GM03348 (cell line): Measurements from ENCODE around the gene GGACT.
"Not testable (repeated sequence)": the region's sequence is repeated elsewhere in the genome, so short reads cannot be mapped to it uniquely, and the experiment has no call there.

Experiments used
- DNase-seq: peaks from one replicate; pipeline ENCODE4 v3.0.0; 2012; ENCODE audit warnings: low spot score

The GGACT gene

DNA sequence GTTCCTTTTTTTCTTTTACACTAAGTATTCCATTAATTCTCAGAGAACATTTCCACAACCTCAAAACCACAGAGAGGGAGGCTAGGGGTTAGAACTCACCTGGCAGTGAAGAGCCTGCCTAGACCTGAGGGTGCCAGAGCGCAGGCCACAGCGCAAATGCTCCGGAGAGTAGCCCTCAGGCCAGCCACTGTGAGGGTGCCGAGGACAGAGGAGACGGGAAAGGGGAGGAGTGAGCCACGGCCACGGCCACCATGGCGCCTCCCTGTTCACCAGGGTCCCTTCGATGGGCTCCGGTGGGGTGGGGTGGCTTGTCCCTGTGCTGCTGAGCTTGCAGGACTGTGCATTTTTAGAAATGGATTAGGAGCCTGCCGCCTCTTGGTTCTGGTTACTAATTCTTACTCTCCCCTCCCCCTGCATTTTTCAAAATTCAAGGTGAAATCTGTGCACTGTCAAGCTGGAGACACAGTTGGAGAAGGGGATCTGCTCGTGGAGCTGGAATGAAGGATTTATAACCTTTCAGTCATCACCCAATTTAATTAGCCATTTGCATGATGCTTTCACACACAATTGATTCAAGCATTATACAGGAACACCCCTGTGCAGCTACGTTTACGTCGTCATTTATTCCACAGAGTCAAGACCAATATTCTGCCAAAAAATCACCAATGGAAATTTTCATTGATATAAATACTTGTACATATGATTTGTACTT, 58.8 kb downstream of the GGACT start:
- DNase-seq = no peak

GRCh38 chr13:100528820-100529219, 59.8 kb downstream of the GGACT start:
- DNase-seq = no peak

DNA sequence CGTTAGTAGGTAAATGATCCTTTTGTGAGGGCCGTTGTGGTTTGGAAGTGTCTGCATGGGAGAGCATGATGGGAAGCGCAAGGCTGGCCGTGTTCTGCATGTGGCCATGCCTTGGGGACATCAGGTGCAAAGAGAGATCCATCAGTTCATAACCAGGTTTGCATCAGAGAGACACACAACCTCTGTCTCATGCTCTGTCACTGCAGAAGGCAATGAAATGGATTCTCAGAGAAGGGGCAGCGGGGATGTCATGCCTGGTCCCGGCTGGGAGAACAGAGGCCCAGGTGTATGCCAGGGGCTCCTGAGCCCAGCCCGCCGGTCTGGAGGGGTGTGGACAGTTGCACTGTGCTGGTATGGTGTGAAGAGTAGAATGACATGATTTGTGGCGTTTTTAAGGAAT, 60.2 kb downstream of the GGACT start:
- DNase-seq = no peak

- no peak for DNase-seq
These were observed 60.9 kb downstream of the GGACT start for GRCh38 chr13:100527644-100528043.

GRCh38 chr13:100526318-100527000, 62.1 kb downstream of the GGACT start:
- no peak for DNase-seq

GRCh38 chr13:100525453-100526317, 62.9 kb downstream of the GGACT start:
- no peak for DNase-seq

- not testable (repeated sequence) for DNase-seq
These were observed 63.9 kb downstream of the GGACT start for GRCh38 chr13:100524688-100525087.

GRCh38 chr13:100523981-100524386, 64.6 kb downstream of the GGACT start:
- DNase-seq = no peak

GRCh38 chr13:100523411-100523810, 65.2 kb downstream of the GGACT start:
- DNase-seq = no peak

DNA sequence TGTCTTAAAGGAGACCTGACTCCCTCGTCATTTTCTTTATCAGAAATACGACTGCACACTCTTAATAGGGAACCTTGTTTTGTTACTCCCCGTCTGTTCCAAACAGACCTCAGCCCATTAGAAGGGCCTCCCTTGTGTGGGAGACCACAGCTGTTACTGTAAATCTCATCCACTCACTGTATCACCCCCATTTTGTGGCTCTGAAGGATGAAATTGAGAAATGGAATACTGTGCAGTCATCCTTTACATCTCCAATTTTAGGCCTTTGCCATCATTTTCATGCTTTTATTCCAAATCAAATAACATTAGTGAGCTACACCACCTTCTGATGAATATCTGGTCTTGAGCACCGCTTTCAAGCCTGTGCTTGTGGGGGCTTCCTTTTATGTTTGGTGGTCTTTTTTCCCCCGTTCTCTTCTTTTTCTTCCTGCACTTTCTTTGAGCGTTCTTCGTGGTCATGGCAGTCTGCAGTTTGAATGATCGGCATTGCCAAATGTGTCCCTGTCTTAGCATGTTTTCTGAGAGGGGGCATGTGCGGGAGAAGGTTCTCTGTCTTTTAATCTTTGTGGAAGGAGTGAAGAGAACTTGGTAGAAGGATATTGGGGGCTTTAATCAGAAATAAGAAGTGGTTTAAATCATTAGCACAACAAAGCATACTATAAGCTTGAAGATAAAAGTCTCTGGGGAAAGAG, 65.8 kb downstream of the GGACT start:
- DNase-seq = no peak

DNA sequence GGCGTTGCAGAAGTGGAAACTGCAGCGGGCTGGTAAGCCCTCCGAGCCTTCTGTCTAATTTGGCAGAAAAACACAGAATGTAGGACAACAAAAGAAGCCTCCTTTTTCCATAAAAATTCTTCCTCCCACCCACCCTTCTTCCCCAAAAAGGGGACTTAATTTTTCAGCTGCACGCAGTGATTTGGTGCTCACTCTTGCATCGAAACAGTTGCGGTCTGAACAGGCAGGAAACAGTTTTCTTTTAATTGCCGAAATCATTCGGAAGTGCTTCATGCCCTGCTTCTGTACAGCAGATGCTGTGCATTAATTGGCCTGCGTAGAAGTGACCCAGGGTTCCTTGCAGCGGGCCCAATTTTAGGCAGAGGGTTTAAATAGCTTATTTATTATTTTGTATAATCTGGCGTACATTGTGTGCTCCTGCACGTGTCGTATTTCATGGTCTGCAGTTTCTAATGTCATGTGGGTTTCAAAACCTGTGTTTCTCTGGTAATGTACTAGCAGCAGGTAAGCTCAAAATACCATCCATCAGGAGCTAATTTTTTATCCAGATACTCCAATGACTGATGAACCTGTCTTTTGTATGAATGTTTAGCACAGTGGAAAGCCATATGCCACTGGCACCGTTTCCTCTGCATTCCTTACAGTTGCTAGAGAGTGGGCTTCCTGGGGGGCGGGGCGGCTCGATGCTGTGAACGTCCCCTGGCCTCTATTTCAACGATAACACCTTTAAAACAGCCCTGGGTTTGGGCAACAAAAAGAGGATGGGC, 66.6 kb downstream of the GGACT start:
- DNase-seq = no peak

DNA sequence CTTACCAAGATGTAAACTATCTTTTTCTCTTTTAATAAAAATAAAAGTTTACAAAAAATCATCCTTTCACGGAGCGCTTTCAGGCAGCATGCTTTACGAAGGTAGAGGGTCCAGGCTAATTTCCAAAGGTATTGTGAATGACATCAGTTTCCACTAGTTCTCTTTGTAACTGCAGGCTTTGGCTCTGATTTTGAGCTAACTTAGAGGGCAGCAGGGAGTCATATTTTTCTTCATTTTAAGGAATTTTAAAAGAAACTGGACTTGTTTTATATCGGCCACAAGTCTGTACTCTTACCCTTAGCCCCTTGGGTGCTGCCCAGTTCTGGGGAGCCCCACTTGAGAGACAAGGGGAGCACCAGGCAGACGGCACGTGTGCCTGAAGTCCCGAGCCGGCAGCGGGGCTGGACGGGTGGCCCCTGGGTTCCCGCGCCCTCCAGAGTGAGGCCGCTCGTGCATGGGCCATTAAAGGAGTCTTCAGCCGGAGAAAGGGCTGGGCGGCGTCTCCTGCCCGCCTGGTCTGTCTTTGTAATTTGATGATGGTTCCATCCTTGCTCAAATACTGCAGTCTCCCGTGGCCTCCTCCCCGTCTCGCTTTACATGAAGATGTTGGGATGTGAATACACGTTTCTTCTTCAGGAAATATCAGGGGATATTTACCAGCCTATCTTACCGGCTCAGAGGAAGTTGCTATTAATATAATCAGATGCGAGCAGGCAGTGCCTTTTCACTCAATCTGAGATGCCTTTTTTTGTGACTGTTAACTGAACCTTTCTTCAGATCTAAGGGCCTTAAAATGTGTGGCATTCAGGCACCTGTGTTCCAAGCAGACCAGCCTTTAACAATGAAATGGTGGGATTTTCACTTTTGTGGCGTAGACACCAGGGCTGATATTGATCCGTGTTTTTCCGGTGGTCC, 67.4 kb downstream of the GGACT start:
- no peak for DNase-seq

DNA sequence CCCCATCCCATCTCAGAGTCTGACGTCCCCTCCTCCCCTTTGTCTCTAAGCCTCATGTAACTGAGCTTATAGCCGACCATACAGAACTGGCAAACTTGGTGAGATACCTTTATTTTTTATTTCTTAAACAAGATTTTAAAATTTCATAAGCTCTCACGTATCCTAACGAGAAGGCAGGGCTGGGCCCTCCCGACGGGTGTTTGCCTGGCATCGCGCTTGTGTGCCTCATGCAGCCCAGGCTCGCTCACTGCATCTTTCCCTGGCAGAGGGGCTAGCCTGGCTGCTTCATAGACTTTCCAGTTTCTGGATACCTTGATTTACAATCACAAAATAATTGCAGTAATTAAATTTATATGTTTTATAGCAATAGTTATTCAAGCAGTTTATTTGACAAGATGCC, 69.0 kb downstream of the GGACT start:
- DNase-seq = no peak

GRCh38 chr13:100518394-100519062, 70.1 kb downstream of the GGACT start:
- no peak for DNase-seq

- DNase-seq = no peak
These were observed 70.9 kb downstream of the GGACT start for GRCh38 chr13:100517728-100518127.

DNA sequence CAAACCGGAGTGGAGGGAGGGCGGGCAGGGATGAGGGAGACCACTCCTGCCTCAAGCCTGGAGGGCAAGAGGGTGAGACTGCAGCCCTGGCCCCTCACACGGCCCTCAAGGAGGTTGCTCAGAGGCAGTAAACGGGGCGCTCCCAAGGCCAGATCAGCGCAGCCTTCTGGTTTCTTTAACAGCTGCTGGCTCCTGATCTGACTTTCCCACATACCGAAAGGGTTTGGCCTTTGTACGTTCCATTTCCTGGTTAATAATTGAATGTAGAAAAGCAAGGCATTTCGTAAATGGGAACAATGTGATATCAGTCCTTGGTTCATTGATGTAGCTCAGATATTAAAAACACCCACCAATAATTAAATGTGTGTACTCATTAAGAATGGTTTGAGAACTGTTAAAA, 71.5 kb downstream of the GGACT start:
- no peak for DNase-seq

GRCh38 chr13:100515410-100515800, 73.2 kb downstream of the GGACT start:
- no peak for DNase-seq

- peak; percentile 94 for DNase-seq
These were observed 73.7 kb downstream of the GGACT start for GRCh38 chr13:100514788-100515409.

- no peak for DNase-seq
These were observed 74.5 kb downstream of the GGACT start for GRCh38 chr13:100513987-100514670.
